ENCODE data around the gene NME3. TPM values are rescaled to one million over a fixed set of nuclear protein-coding genes. Genes with fewer than 3 reads are reported as not detected.

The NME3 gene
- total and polyA plus RNA-seq, 2 donors (not counting 3 experiments of a cell fraction or from before 2014, with no cell fraction given) = 38.2 to 74.4 TPM

GRCh38 chr16:1772908-1773702, 1.8 kb upstream of the NME3 start, which contains the start of gene MRPS34:
Gene MRPS34 (minus strand): TSS chr16:1773134. CDS start chr16:1773119, 15 bp downstream.
- Histone ChIP-seq H3K9me1 (replicated peaks; ENCODE audit: control insufficient read depth, extremely low read depth, insufficient read depth, low read length) (no peaks in the 10 kb centered on the region), H3K79me2 (ENCODE audit: control insufficient read depth, insufficient read depth, low read length) (peaks cover 17% of the 10 kb centered on the region), H3K4me1 (ENCODE audit: control insufficient read depth, extremely low read depth, insufficient read depth, low read length) (peaks cover 19% of the 10 kb centered on the region), H3K27me3 (ENCODE audit: control insufficient read depth in 2 of 2, insufficient read depth in 2 of 2, low read length in 2 of 2) (no peaks in the 10 kb centered on the region), H3K4me3 (replicated peaks in 1 of 3; ENCODE audit: insufficient read depth in 1 of 3, low read depth in 1 of 3, low read length in 3 of 3) (peak within 1 kb of the TSS; percentile 26 to 83 (median 54)), H3K27ac (ENCODE audit: insufficient read depth, low read depth, low read length) (peak within 1 kb of the TSS; percentile 41), H2AFZ (ENCODE audit: low read depth, low read length) (peak within 1 kb of the TSS; percentile 46), H3K9me3 (replicated peaks; ENCODE audit: control insufficient read depth, insufficient read depth, low read length) (no peaks in the 10 kb centered on the region), H3K36me3 (ENCODE audit: control insufficient read depth in 2 of 2, extremely low read depth in 1 of 2, insufficient read depth in 2 of 2, low read length in 2 of 2) (peaks cover 0 to 34% of the 10 kb centered on the region in 2 experiments), H4K20me1 (replicated peaks; ENCODE audit: control insufficient read depth, extremely low read depth, insufficient read depth, low read length) (no peaks in the 10 kb centered on the region), H3K9ac (replicated peaks; ENCODE audit: extremely low read depth, insufficient read depth, low read length) (peak within 1 kb of the TSS; percentile 80), H3K4me2 (ENCODE audit: insufficient read depth, low read length) (peak within 1 kb of the TSS; percentile 72)
- DNase-seq (ENCODE audit: low read depth, low spot score) = peak; percentile 71
- dilution Hi-C loops (cut with MboI; ENCODE audit: extremely low pct_ligation_motif_present, low sequenced_read_pairs) (no loop called here), intact Hi-C loops (cut with micrococcal nuclease) (loop anchor here (1.0 kb wide), 1 partner anchor 9 kb away; the partner anchor contains the start of genes NUBP2 and SPSB3)
- CTCF ChIA-PET = interaction anchor here (0.7 to 2.0 kb wide), 6 partner anchors 8 to 67 kb away, joined by 3 to 16 read pairs (median 6); partner anchors contain the start of genes MAPK8IP3, NUBP2 and SPSB3
- peak; percentile 47 for FAIRE-seq
- TF ChIP-seq POLR2AphosphoS5 (IDR thresholded peaks at IDR 0.05; ENCODE audit: insufficient read depth, low read depth, low read length) = peak; percentile 91
- no peak for TF ChIP-seq JUN (IDR thresholded peaks at IDR 0.05; ENCODE audit: borderline replicate concordance, insufficient read depth, insufficient read length, low read depth)
- TF ChIP-seq POLR2A (IDR thresholded peaks at IDR 0.05; ENCODE audit: low read depth, low read length) = peak; percentile 86
- TF ChIP-seq, protein P1, sequence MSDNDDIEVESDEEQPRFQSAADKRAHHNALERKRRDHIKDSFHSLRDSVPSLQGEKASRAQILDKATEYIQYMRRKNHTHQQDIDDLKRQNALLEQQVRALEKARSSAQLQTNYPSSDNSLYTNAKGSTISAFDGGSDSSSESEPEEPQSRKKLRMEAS (IDR thresholded peaks at IDR 0.05; ENCODE audit: insufficient read depth, insufficient read length) = peak; percentile 51
- peak; percentile 28 for TF ChIP-seq MYC (IDR thresholded peaks at IDR 0.05; ENCODE audit: low read depth, low read length)
- TF ChIP-seq CTCF (IDR thresholded peaks at IDR 0.05; ENCODE audit: extremely low read depth in 1 of 2, insufficient read depth in 1 of 2, low read depth in 1 of 2, low read length in 2 of 2) = peak; percentile 83 to 86
- POLR2A ChIA-PET = interaction anchor here (0.7 to 1.4 kb wide), 2 partner anchors 9 kb away, joined by 3 to 6 read pairs; partner anchors contain the start of genes NUBP2 and SPSB3
- no TSS peak for BruUV-seq (replicated peaks)

Data from endothelial cell of umbilical vein (primary cell).